ENCODE results near the gene S100A10. TPM values are rescaled to one million over a fixed set of nuclear protein-coding genes. Genes with fewer than 3 reads are reported as not detected.

The S100A10 gene
- total RNA-seq, 1 donor from 2014 or later: 186 TPM

- no peaks in the 10 kb centered on the region for H3K9me3 ChIP-seq (replicated peaks)
- no peaks in the 10 kb centered on the region for H3K27me3 ChIP-seq (ENCODE audit: low read depth)
- intact Hi-C loops (cut with micrococcal nuclease): loop anchor here (5.0 kb wide), 1 partner anchor 33 kb away; no protein-coding TSS in a partner anchor
- no peak for TF ChIP-seq CTCF (IDR thresholded peaks at IDR 0.05; ENCODE audit: borderline replicate concordance)
- no peaks in the 10 kb centered on the region for H3K36me3 ChIP-seq
- H3K4me3 ChIP-seq: no peak overlapping the region
- no peak for DNase-seq
- H3K4me1 ChIP-seq: peaks cover 16% of the 10 kb centered on the region
- H3K27ac ChIP-seq (replicated peaks): no peak overlapping the region
Observed at GRCh38 chr1:151968791-151969399, 24.8 kb downstream of the S100A10 start.

GRCh38 chr1:151968058-151968457 is 25.6 kb downstream of the S100A10 start:
- H3K4me3 ChIP-seq: no peak overlapping the region
- no peaks in the 10 kb centered on the region for H3K27me3 ChIP-seq (ENCODE audit: low read depth)
- no peaks in the 10 kb centered on the region for H3K36me3 ChIP-seq
- no peaks in the 10 kb centered on the region for H3K9me3 ChIP-seq (replicated peaks)
- TF ChIP-seq CTCF (IDR thresholded peaks at IDR 0.05; ENCODE audit: borderline replicate concordance): peak; percentile 87
- H3K27ac ChIP-seq (replicated peaks): no peak overlapping the region
- peaks cover 21% of the 10 kb centered on the region for H3K4me1 ChIP-seq
- intact Hi-C loops (cut with micrococcal nuclease): loop anchor here (5.0 kb wide), 1 partner anchor 34 kb away; no protein-coding TSS in a partner anchor
- no peak for DNase-seq

DNA sequence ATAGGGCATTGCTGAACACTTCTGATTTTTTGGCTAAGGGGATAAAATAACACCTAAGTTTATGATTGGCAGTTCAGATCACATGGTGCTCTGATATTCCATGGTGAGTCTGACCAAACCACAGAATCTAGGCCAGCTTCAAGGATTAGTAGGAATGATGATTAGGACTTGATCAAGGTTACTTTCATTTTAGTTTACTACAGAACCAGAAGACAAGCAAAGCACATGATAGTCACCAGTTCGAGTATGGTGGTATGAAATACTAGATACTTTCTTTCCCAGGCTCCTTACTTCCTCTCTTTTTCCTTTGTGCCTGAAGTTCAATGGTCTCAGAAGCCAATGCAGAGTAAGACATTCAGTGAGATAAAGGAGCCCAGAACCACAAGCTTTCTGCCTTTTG is 26.6 kb downstream of the S100A10 start:
- Histone ChIP-seq H3K4me1 (peaks cover 31% of the 10 kb centered on the region), H3K4me3 (no peak overlapping the region), H3K9me3 (replicated peaks) (no peaks in the 10 kb centered on the region), H3K27ac (replicated peaks) (no peak overlapping the region), H3K27me3 (ENCODE audit: low read depth) (no peaks in the 10 kb centered on the region), H3K36me3 (no peaks in the 10 kb centered on the region)
- no peak for DNase-seq
- TF ChIP-seq CTCF (IDR thresholded peaks at IDR 0.05; ENCODE audit: borderline replicate concordance): no peak
- intact Hi-C loops (cut with micrococcal nuclease): loop anchor here (5.0 kb wide), 1 partner anchor 35 kb away; no protein-coding TSS in a partner anchor

DNA sequence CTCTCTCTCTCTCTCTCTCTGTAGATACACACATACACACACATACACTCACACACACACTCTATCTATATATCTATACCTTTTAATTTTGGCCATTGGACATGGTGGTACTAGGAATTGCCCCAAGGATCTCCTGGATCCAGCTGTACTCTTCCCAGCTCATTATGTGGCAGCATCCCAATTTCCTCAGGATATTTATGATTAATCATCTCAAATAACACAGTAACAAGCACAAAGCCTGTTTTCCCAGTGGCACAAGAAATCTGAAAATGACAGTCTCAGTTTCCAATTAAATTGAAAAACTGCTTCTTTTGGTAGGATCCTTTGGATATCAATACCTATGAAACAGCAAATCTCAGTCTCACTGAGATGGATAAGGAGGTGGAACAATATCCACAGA is 27.6 kb downstream of the S100A10 start:
- Histone ChIP-seq H3K9me3 (replicated peaks) (no peaks in the 10 kb centered on the region), H3K27me3 (ENCODE audit: low read depth) (no peaks in the 10 kb centered on the region), H3K4me1 (peaks cover 40% of the 10 kb centered on the region), H3K27ac (replicated peaks) (no peak overlapping the region), H3K4me3 (no peak overlapping the region), H3K36me3 (no peaks in the 10 kb centered on the region)
- DNase-seq: no peak
- TF ChIP-seq CTCF (IDR thresholded peaks at IDR 0.05; ENCODE audit: borderline replicate concordance): no peak
- intact Hi-C loops (cut with micrococcal nuclease): loop anchor here (5.0 kb wide), 1 partner anchor 36 kb away; no protein-coding TSS in a partner anchor

- intact Hi-C loops (cut with micrococcal nuclease): no loop called here
- Histone ChIP-seq H3K27me3 (ENCODE audit: low read depth) (no peaks in the 10 kb centered on the region), H3K4me1 (peaks cover 45% of the 10 kb centered on the region), H3K27ac (replicated peaks) (peak overlapping the region; percentile 73), H3K9me3 (replicated peaks) (no peaks in the 10 kb centered on the region), H3K4me3 (no peak overlapping the region), H3K36me3 (no peaks in the 10 kb centered on the region)
- DNase-seq: no peak
- TF ChIP-seq CTCF (IDR thresholded peaks at IDR 0.05; ENCODE audit: borderline replicate concordance): no peak
Observed at GRCh38 chr1:151964510-151964909, 29.1 kb downstream of the S100A10 start.
